HG02885 (cell line): Measurements from ENCODE around the gene ASTE1.
"Not testable (repeated sequence)": the region's sequence is repeated elsewhere in the genome, so short reads cannot be mapped to it uniquely, and the experiment has no call there.

Source experiments
- ATAC-seq: cut with Tn5 transposase; IDR thresholded peaks from one replicate; pipeline ENCODE4 v1.9.1; 2021; ENCODE audit warnings: mild to moderate bottlenecking; ENCODE audit not compliant: unreplicated experiment, poor library complexity

Gene ASTE1

GRCh38 chr3:131009698-131010097 is 16.9 kb downstream of the ASTE1 start:
- ATAC-seq: no peak

- no peak for ATAC-seq
These were observed 18.3 kb downstream of the ASTE1 start for GRCh38 chr3:131008326-131008725.

DNA sequence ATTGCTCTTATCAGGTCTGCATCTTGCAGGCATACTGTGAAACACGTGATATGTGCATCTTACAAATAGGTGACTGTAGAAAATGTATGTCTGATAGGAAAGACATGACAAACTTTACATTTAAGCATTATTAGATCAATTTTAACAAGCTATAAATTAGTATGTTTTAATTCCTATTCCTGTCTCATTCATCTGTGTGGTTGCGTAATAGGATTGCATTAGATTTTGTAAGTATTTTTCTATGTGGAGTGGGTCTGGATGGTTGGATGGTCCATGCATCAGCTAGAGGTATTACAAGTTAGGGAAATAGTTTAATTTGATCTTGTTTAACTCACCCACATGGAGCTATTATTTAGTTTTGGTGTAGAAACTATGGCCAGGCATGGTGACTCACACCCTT is 18.8 kb downstream of the ASTE1 start:
- ATAC-seq: no peak

GRCh38 chr3:131007256-131007655 is 19.4 kb downstream of the ASTE1 start:
- no peak for ATAC-seq

DNA sequence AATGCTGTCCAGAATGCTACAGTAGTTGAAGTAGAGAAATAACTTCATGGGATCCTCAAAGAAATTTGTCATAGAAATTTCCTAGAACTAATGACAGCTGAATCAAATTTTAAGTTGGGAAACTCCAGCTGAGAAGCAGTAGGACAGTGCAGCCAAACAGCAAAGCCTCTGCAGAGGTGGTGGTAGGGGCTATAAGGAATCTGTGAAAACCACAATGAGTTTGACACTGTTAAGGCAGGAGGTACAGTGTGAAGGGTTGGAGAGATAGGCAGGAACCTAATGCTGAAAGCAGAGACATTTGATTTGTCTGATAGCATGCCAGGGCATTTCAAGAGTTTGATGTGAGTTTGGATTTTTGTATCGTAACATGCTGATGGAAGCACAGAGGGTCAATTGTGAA is 22.0 kb downstream of the ASTE1 start:
- ATAC-seq: no peak

- ATAC-seq: no peak
These were observed 25.6 kb downstream of the ASTE1 start for GRCh38 chr3:131001071-131001470.

GRCh38 chr3:130997289-130997688 is 29.3 kb downstream of the ASTE1 start:
- ATAC-seq: no peak

DNA sequence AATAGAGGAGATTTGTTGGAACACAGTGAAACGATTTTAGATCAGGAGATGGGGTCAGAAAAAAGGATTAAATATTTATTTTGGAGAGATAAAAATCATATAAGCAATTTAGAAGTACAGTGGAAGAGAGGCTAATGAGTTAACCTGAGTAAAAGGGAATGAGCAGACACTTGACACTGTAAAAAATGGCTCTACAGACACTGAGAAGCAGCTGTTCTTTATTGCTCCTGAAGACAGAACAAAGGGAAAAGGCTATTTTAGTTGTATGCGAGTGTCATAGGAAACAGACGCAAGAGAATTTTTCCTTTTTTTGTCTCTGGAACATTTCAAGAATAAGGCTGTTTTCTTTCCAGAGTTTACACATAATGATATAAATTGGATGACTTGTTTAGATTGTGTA is 34.3 kb downstream of the ASTE1 start:
- no peak for ATAC-seq

- no peak for ATAC-seq
These were observed 35.5 kb downstream of the ASTE1 start for GRCh38 chr3:130991126-130991525.

- ATAC-seq: no peak
These were observed 36.3 kb downstream of the ASTE1 start for GRCh38 chr3:130990282-130990681.

DNA sequence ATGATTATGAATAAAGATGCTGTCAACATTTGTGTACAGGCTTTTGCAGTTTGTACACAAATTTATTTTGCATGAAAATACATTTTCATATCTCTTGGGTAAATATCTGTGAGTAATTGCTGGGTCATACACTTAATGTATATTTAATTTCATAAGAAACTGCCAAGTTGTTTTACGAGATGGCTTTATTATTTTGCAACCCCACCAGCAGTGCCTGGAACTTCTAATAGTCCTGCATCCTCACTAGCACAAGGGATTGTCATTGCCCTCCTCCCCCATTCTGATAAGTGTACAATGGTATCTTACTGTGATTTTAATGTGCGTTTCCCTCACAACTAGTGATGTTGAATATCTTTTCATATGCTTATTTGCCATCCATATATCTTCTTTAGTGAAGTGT is 45.2 kb downstream of the ASTE1 start:
- ATAC-seq: no peak

GRCh38 chr3:130979117-130979516 is 47.5 kb downstream of the ASTE1 start:
- no peak for ATAC-seq

- ATAC-seq: no peak
These were observed 49.9 kb downstream of the ASTE1 start for GRCh38 chr3:130976706-130977105.

DNA sequence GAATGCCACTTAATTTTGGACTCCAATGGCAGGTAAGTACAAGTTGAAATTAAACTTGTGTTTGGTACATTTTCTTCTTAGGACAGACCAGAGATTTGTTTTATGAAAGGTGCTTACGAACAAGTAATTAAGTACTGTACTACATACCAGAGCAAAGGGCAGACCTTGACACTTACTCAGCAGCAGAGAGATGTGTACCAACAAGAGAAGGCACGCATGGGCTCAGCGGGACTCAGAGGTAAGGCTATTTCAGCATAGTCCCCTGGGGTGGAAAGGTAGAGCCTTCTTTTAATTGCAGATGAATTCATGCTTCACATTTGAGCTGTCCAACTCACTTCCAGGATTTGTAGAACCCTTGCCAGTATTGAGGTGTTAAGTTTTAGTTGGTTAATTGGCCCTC is 51.4 kb downstream of the ASTE1 start:
- ATAC-seq: no peak

DNA sequence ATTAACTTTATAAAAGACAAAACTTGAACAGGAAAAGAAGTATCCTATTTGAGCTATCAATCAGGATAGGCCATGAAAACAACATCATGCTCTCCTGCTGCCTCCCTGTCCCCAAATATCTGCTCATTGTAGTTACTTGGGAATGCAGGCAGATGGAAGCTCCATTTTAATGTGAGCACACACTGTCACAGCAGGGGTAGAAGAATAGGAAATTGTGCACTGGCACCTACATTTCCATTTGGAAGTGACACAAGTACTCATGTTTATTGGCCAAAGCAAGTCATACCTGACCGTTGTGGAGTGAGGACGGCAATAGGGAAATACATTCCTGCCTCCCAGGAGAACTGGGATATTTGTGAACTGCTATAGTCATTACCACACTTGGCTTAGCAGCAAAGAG is 52.4 kb downstream of the ASTE1 start:
- no peak for ATAC-seq

- no peak for ATAC-seq
These were observed 53.2 kb downstream of the ASTE1 start for GRCh38 chr3:130973406-130973805.

- not testable (repeated sequence) for ATAC-seq
These were observed 54.0 kb downstream of the ASTE1 start for GRCh38 chr3:130972592-130972991.

GRCh38 chr3:130971208-130971607 is 55.4 kb downstream of the ASTE1 start:
- no peak for ATAC-seq

DNA sequence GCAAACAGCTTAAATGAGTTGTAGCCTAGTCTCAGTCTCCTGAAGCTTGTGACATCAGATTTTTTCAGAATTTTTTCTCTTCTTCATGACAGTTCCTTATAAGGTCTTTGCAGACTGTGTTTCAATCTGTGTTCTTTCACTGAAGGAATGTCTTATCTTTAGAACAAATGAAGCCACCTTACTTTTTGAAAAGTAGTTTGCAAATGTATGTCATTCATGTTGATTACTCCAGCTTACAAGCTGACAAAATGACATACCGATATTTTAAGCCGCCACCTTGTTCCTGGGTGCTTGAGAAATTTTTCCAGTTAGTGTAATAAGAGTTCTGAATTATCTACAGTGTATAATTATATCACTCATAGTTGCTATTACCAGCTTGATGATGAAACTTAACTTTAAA is 57.0 kb downstream of the ASTE1 start:
- ATAC-seq: no peak

DNA sequence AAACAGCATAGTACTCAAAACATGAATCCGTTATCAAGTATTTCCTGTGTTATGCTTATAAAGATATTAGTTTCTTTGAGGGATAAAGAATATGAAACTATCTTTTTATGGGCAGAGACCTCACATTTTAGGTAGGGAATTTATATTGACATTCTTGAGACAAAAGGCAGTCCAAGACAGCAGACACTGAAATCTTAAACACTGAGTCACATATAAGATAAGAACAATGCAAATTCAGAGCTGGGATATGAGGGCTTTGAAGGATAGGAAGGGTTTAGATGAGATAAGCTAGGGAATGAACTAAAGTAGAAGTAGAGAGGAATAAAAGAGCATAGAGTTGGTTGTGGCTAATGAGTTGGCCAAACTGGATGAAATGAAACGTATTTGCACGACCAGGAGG is 58.4 kb downstream of the ASTE1 start:
- no peak for ATAC-seq

- ATAC-seq: no peak
These were observed 59.3 kb downstream of the ASTE1 start for GRCh38 chr3:130967281-130967680.

DNA sequence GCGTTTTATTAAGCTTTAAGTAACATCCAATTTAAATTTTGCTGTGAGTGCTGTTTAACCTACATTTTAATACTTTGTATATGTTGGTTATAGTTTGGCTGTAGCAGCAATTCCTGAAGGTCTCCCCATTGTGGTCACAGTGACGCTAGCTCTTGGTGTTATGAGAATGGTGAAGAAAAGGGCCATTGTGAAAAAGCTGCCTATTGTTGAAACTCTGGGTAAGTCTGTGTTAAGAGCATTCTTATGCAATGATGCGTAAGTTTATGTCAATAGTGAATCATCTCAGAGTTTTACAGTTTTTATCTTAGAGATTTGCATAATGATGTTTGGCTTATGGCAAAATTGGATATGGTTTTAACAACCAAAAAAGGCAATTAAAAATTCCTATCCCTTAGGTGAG is 62.7 kb downstream of the ASTE1 start:
- ATAC-seq: no peak
